DMS114 treated with DMSO at 0.1 percent for 48 hours (cell line): ENCODE results near the gene FCF1.

ENCODE experiments used
- DNase-seq: peaks from one replicate; lab custom pipeline; 2025; ENCODE audit not compliant: unreplicated experiment; lab: John Stamatoyannopoulos, UW

FCF1 gene

GRCh38 chr14:74763803-74764531, 51.0 kb downstream of the FCF1 start:
- DNase-seq: no peak

GRCh38 chr14:74765721-74766120, 52.8 kb downstream of the FCF1 start:
- no peak for DNase-seq

- no peak for DNase-seq
These were observed 58.5 kb downstream of the FCF1 start for GRCh38 chr14:74771399-74771798.

- DNase-seq: no peak
These were observed 71.7 kb downstream of the FCF1 start for GRCh38 chr14:74784634-74785033.

GRCh38 chr14:74785056-74785613, 72.2 kb downstream of the FCF1 start:
- no peak for DNase-seq

GRCh38 chr14:74786796-74787315, 73.9 kb downstream of the FCF1 start:
- no peak for DNase-seq
